GM13977 (cell line): ENCODE results near the gene RNASE4.
"Not testable (repeated sequence)": the region's sequence is repeated elsewhere in the genome, so short reads cannot be mapped to it uniquely, and the experiment has no call there.

Experiments used
- DNase-seq: peaks from one replicate; pipeline ENCODE4 v3.0.0; 2012; ENCODE audit warnings: low spot score
- CTCF ChIP-seq: IDR thresholded peaks from 2 replicates; pipeline ENCODE4 v1.5.1; 2012; ENCODE audit warnings: mild to moderate bottlenecking, control low read depth; ENCODE audit not compliant: insufficient read depth; ENCODE audit errors: extremely low read depth, missing control alignments
- in situ Hi-C: fragments of 300-500 bp; cut with MboI; formaldehyde crosslinking; loops from one replicate; pipeline ENCODE4 v1.12.0; 2022; ENCODE audit warnings: low sequenced_read_pairs, low pct_unique_long_range_greater_than_20kb, mixed read lengths, inconsistent platforms; ENCODE audit not compliant: unreplicated experiment

RNASE4 gene

GRCh38 chr14:20723488-20723887 is 39.1 kb downstream of the RNASE4 start:
- TF ChIP-seq CTCF, result no peak
- DNase-seq, result no peak
- in situ Hi-C loops, result no loop called here

GRCh38 chr14:20726121-20726520 is 41.8 kb downstream of the RNASE4 start:
- DNase-seq, in situ Hi-C loops: not testable (repeated sequence)

GRCh38 chr14:20726531-20726930 is 42.2 kb downstream of the RNASE4 start:
- in situ Hi-C loops, result no loop called here
- TF ChIP-seq CTCF, result no peak
- no peak for DNase-seq

- no peak for TF ChIP-seq CTCF
- in situ Hi-C loops, result no loop called here
- DNase-seq, result no peak
Observed at GRCh38 chr14:20730891-20731290, 46.5 kb downstream of the RNASE4 start.

GRCh38 chr14:20732477-20732876 is 48.1 kb downstream of the RNASE4 start:
- DNase-seq, result no peak
- in situ Hi-C loops, result no loop called here
- no peak for TF ChIP-seq CTCF

- in situ Hi-C loops, result no loop called here
- no peak for TF ChIP-seq CTCF
- DNase-seq, result no peak
Observed at GRCh38 chr14:20732979-20733635, 48.7 kb downstream of the RNASE4 start.

- no peak for DNase-seq
- in situ Hi-C loops, result no loop called here
- no peak for TF ChIP-seq CTCF
Observed at GRCh38 chr14:20733684-20734429, 49.5 kb downstream of the RNASE4 start.
